IPS DF 4.7 (cell line): ENCODE measurements around the gene ASTL.

Experiments
- DNase-seq: peaks from one replicate; pipeline ENCODE4 v3.0.0-alpha.2; 2013; ENCODE audit warnings: low spot score; ENCODE audit errors: extremely low read depth

ASTL gene

GRCh38 chr2:96130483-96130882, 7.8 kb downstream of the ASTL start:
- DNase-seq: no peak

GRCh38 chr2:96129528-96130120, 8.7 kb downstream of the ASTL start:
- no peak for DNase-seq

GRCh38 chr2:96128456-96128855, 9.8 kb downstream of the ASTL start:
- no peak for DNase-seq

- DNase-seq: no peak
Measured at GRCh38 chr2:96124406-96125265, 13.7 kb downstream of the ASTL start.

GRCh38 chr2:96123936-96124335, 14.4 kb downstream of the ASTL start:
- no peak for DNase-seq

GRCh38 chr2:96123290-96123689, 15.0 kb downstream of the ASTL start:
- DNase-seq: no peak

- no peak for DNase-seq
Measured at GRCh38 chr2:96122391-96122790, 15.9 kb downstream of the ASTL start.

- no peak for DNase-seq
Measured at GRCh38 chr2:96121414-96121813, 16.9 kb downstream of the ASTL start.

- DNase-seq: no peak
Measured at GRCh38 chr2:96120991-96121390, 17.3 kb downstream of the ASTL start.

- no peak for DNase-seq
Measured at GRCh38 chr2:96120091-96120720, 18.1 kb downstream of the ASTL start.

GRCh38 chr2:96119389-96119751, 18.9 kb downstream of the ASTL start:
- no peak for DNase-seq

- no peak for DNase-seq
Measured at GRCh38 chr2:96118698-96119388, 19.5 kb downstream of the ASTL start.

GRCh38 chr2:96117701-96118588, 20.4 kb downstream of the ASTL start:
- DNase-seq: no peak

- no peak for DNase-seq
Measured at GRCh38 chr2:96116879-96117533, 21.3 kb downstream of the ASTL start.

GRCh38 chr2:96116424-96116878, 21.9 kb downstream of the ASTL start, which contains the start of gene ADRA2B:
TSS of gene ADRA2B (minus strand) at chr2:96116571. CDS start at chr2:96116149, 422 bp downstream.
- no peak for DNase-seq

- DNase-seq: no peak
Measured at GRCh38 chr2:96115631-96116423, 22.5 kb downstream of the ASTL start.

GRCh38 chr2:96114903-96115581, 23.3 kb downstream of the ASTL start:
- DNase-seq: no peak

- no peak for DNase-seq
Measured at GRCh38 chr2:96114546-96114902, 23.8 kb downstream of the ASTL start.

GRCh38 chr2:96113951-96114350, 24.4 kb downstream of the ASTL start:
- no peak for DNase-seq
